Stimulated activated CD8-positive, alpha-beta memory T cell treated with anti-CD3 and anti-CD28 coated beads, Interleukin-4, amount 100 ng/mL, for 4 hours (primary cell): Measurements from ENCODE around the gene ROCK2.

Experiments used
- DNase-seq, 2 donors: peaks; one replicate each; pipeline ENCODE4 v3.0.0-alpha.2; 2020; ENCODE audit warnings: low read depth in 2 of 2, low spot score in 1 of 2

ROCK2 gene

DNA sequence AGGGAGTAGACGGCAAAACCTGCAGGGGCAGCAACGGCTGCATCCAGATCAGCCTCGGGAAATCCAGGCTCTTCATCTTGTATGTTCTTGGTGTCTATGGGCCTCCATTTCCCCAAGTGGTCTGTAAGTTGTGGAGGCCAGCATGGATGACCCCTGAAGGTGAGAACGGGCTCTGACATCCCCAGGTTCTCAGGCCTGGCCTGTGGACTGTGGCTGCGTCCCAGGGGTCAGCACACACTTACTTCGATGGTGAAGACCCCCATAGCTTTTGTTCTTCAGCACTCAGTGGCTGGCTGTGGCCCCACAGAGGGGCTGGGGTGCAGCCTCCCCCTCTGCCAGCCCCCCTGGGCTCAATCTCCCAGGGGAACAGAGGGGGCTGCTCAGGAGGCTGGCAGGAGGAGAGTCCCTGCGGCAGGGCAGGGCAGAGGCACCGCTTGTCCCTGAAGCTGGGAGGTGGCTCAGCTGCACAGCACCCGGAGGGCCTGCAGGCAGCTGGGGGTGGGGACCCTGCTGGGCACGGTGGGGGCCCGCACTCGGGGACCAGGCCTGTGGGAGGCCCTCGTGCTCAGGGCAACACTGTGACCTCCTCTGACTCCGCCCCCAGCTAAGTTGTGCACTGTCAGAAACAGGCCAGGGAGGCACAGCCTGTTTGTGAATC is 185.4 kb downstream of the ROCK2 start:
- no peak for DNase-seq

DNA sequence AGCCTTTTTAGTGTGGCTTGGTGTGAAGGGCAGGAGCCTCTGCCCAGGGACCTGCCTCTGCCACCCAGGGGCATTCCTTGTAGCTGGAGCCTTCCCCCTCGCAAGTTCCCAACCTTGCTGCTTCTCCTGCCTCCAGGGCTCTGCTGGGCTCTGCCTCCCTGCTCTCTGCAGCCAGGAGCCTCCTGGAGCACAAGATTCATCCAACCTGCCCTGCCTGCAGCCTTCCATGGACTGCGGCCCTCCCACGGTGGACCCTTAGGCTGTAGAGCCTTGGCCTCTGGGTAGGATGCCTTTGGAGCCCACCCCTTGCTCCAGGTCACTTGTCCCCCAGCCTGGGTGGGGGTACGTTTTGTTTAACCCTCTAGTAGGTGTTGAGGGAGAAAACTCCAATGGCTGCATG is 186.7 kb downstream of the ROCK2 start:
- no peak for DNase-seq

DNA sequence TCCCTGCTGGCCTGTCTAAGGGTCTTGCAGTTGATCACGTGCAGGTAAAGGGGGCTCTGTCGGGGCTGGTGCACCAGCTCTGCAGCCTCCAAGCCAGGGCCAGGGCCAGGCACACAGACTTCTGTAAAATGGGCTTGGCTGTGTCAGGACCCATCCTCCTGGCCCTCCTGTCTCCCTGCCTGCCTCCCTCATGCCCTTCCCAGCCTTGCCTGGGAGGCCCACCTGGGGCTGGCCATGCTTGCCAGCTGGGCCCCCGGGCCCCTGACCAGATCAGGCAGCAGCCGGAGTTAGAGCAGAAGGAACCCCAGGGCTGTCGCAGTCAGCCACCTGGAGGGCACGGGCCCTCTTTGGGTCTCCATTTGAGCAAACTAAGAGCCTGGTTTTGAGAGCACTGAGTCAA is 187.1 kb downstream of the ROCK2 start:
- no peak for DNase-seq

DNA sequence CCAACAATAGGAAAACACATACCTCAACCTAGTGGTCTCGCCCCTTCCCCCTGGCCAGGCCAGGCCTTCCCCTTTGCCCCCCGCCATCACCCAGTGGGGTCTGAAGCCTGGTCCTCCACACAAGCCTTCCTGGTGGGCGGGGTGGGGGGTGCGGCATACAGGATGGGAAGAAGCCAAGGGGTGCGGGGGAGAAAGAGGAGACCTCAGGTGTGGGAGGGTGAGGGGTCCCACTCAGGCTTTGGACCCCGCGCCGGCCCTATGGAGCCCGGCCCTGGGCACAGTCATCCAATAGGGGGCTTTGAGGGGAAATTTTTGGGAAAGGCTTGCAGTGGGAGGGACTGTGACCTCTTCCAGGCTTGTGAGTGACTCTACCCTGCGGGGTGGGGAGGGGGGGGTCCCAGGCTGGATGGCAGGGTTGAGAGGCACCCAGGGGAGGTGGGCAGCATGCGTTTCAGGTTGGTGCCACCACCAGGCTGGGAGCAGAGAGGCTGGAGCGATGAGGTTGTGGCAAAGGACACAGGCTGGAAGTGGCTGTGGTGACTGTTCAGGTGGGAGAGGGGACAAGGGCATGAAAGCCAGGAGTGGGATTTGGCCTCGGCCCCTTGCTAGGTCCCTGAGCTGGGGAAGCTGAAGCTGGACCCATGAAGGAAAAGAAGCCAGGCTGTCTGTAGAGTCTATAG is 187.9 kb downstream of the ROCK2 start:
- no peak for DNase-seq

DNA sequence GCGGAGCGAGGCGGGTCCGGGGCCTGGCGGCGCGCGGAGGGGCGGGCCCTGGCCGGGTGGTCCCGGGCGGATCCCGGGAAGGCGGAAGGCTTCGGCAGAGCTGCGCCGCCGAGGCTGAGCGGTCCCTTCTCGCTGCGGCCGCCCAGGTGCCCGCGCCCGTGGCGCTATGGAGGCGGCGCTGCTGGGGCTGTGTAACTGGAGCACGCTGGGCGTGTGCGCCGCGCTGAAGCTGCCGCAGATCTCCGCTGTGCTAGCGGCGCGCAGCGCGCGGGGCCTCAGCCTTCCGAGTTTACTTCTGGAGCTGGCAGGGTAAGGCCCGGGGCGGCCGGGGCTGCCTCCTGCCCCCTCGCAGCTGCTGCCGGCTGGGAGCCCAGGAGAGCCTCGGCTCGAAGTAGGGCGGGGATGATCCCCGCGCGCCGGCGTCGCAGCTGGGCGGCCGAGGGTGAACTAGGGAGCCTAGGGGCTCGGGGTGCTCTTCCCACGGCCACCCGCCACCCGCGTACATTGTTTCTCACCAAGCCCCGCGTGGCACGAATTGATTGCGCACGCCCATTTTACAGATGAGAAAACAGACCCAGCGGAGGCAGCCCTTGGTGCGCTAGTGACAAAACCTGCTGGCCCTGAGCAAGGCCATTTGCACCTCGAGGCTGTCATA is 188.9 kb downstream of the ROCK2 start, which contains the start of gene SLC66A3:
Gene SLC66A3, plus strand, starts transcription at position 87 of the 655 bp plus-strand sequence. Its CDS starts 80 bp downstream, at position 167.
- no peak for DNase-seq

DNA sequence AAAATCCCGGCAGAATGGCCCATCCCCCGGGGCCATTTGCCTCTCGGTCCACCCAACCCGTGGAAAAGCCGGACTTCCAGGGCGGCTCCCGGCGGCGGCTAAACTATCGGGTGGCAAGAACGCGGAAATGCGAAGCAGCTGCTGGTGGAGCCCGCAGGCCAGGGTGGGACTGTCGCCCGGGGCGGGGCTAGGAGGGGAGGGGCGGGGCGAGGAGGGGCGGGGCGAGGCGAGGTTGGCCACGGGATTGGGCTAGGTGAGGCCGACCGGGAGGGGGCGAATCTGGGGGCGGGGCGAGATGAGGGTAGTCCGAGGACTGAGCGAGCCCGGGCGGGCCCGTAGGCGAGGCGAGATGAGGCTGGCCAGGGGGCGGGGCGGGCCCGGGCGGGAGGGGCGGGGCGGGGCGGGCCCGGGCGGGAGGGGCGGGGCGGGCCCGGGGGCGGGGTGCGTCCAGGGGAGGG is 189.5 kb downstream of the ROCK2 start:
- DNase-seq: peak; percentile 94 to 99

DNA sequence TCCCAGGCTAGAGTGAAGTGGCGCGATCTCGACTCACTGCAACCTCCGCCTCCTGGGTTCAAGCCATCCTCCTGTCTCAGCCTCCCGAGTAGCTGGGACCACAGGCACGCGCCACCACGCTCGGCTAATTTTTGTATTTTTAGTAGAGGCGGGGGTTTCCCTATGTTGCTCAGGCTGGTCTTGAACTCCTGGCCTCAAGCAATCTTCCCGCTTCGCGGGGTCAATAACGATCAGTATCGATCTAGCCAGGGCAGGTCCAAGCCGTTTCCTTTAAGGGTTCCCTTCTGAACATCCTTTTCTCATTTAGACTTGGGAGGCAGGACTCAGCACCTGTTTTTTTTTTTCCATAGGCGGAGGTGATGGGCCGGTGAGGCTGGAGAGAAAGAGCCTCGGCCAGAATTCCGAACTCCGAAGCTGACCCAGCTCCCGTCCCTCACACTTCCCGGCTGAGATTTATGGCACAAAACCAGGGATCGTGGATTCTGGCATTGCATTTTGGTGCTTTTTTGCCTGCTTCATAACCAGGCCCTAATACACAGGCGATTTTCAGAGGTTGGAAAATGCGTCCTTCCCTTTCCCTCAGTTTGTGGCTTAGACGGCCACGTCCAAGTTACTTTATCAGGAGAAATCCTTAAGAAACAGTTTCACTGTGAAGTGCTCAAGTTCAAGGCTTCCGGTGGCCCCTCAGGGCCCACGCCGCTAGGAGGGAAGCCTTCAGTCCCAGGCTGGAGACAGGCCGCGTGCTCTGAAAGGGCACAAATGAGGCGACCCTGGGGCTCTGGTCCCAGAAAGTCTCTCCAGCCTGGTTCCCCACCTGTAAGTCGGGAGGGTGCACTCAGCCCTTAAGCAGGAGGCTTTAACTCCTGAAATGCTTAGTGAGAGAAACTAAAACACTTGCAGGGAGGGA is 190.2 kb downstream of the ROCK2 start:
- no peak for DNase-seq

DNA sequence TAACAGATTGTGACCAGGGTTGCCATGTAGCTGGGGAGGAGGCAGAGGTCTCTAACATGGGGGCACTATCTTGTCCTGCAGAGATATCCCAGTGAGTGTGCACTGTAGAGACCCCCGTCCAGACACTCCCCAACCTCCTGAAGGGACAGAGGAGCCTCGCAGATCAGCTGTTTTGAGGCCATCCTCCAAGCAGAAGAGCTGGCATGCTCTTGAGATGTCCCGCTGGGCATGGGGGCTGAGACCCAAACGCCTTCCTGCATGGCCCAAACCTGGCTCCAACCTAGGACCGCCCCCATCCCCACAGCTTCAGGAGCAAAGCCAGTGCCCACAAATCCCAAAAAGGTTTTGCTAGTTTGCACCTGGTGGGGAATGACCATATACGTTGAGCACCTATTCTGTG is 191.8 kb downstream of the ROCK2 start:
- no peak for DNase-seq

DNA sequence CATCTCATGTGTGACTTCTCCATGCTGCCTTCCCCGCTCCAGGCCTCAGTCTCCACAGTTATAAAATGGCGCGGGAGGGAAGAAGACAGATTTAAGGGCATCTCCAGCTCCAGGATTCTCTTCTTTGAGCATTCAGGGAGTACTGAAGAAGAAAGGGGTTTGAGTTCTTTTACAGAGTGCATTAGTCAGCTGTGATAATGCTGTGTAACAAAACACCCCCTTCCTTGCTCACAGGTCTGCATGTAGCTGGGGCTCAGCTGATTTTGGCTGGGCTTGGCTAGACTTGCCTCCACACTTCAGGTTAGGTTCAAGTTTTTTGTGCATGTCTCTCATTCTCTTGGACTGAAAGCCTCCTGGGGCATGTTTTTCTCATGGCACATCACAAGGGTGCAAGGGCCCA is 197.2 kb downstream of the ROCK2 start:
- DNase-seq: no peak

DNA sequence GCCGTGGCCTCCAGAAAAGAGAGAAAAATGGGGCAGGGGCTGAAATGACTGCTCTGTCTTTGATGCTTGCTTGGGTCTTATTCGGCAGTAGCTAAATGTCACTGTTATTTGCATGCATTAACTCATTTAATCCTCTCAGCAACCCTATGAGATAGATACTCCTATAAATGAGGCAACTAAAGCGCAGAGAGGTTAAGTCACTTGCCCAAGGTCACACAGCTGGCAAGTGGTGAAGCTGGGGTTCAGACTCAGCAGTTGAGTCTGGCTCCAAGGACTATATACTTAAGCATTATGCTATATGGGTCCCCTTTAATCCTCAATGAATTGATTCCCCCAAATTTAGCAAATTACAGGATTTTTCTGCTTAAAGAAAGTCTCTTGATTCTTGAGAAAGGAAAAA is 198.4 kb downstream of the ROCK2 start:
- no peak for DNase-seq

DNA sequence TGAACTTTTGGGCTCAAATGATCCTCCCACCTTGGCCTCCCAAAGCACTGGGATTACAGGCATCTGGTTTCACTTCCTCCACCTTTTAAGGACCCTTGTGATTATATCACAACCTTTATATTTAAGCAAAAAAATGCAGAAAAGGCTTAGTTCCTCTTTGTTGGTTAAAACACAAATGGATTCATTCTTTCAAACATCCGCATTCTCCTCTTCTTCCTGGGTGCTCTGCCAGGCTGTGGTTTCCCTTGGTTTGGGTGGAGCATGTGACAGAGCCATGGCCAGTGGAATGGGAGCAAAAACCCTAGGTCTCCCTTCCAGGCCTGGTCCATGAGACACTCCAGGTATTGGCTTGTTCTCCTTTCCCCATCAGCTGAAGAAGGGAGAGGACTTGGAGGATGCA is 199.1 kb downstream of the ROCK2 start:
- no peak for DNase-seq

DNA sequence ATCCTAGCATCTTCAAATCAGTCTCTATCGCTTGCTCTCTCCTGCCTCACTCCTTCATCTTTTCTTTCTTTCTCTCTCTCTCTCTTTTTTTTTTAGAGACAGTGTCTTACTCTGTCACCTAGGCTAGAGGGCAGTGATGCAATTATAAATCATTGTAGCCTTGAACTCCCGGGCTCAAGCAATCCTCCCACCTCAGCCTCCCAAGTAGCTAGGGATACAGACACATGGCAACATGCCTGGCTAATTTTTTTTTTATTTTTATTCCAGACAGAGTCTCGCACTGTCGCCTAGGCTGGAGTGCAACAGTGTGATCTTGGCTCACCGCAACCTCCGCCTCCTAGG is 199.7 kb downstream of the ROCK2 start:
- DNase-seq: no peak

DNA sequence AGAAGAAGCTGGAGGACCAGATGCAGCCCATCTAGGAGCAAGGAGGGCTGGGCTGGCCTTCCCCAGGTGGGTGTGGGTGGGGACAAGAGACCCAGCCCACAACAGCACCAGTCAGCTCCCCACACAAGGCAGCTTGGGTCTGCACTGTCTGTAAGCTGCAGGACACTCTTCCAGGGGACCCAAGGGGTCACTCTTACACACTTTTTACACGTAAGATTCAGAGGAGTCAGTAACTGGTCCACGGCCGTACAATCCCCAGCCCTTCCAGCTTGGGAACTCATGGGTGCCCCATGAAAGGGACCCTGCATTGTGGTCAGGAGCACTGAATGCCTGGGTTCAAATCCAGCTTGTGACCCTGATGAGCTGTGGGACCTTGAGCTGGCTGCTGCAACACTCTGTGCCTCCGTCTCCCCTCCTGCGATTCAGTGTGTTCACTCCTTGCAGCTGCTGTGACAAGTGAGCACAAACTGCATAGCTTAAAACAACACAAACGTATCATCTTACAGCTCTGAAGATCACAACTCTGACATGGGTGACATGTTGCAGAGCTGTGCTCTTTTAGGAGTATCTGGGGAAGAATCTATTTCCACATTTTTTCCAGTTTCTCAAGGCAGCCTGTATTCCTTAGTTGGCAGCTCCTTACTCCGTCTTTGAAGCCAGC is 200.2 kb downstream of the ROCK2 start:
- no peak for DNase-seq

DNA sequence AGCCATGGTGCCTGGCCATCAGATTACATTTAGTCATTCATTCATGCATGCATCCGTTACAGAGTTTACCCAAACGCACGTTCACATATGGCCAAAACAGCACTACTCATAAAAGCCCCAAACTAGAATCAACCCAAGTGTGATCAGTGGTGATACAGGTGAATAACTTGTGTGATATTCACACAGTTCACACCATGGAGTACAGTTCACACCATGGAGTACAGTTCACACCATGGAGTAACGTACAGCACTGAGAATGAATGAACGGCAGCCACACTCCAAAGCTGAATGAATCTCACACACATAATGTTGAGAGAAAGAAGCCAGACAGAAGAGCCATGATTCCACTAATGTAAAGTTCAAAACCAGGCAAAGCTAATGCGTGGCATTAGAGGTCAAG is 201.4 kb downstream of the ROCK2 start:
- DNase-seq: no peak

DNA sequence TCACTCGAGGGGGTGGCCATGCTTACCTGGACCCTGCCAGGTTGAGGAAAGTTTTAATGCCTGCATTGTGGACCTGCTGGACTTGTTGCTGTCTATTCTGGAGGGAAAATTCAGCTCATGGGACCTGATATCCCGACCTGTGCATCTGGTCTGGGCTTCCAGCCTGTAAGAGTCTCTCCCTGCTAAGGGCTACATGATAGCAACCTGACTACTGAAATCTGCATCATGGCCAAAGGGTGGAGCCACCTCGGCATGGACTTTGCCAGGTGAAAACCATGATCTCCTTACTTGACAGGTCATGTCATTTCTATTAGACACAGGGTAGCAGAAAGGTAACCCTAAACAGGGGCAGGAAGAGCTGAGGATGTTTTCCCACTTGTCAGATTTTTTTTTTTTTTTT is 202.1 kb downstream of the ROCK2 start:
- DNase-seq: no peak

DNA sequence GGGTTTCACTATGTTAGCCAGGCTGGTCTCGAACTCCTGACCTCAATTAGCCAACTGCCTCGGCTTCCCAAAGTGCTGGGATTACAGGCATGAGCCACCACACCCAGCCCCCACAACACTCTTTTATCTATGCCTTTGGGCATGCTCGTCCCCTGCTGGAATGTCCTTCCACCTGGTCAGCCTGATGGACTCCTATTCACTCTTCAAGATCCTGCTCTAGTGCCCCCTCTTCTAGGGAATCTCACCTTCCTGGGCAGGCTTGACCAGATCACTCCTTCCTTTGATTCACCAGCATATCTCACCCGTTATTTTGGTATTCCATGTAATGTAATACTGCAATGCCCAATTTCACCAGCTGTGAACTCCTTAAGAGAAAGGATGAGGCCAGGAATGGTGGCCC is 203.1 kb downstream of the ROCK2 start:
- no peak for DNase-seq

DNA sequence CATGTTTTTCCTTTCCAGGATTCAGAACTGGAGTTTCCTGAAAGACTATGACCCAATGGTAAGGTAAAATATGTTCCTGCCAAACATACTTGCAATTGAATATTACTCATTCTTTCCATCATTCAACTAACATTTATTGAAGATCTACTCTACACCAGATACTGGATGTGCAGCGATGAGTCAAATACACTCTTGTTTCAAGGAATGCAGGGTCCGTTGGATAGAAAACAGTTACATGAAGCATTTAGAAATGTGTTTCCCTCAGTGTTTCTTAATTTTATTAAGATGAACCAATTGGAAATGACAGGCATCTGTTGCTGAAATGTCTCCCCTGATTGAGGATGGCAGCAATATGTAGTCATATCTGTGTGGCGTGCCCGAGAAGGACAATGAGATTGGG is 203.9 kb downstream of the ROCK2 start:
- DNase-seq: no peak

DNA sequence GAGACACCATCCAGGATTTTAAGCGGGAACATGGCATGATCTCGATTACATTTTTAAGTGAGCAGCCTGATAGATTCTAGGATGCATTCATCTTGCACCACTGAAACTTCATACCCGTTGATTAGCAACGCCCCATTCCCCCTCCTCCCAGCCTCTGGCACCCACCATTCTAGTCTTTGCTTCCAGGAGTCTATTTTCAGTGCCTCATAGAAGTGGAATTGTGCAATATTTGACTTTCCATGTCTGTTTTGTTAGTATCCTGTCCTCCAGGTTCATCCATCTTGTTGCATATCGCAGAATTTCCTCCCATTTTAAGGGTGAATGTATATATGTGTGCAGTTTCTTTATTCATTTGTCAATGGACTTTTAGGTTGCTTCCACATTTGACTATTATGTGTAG is 210.1 kb downstream of the ROCK2 start:
- DNase-seq: no peak

DNA sequence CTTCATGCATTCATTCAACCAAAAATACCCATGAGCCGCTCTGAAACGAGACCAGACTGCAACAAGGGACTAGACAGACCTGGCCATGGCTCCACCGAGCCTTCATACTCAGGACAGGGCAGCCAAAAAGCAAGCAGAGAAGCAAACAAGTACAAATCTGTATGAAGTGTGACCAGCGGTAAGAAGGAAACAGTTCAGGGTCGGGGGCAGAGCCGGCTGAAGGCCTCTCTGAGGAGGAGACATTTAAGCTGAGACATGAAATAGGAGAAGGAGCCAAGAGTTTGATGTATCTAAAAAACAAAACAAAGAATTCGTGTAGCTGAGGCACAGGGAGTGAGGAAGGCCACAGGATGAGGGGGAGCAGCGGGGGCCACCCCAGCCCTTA is 210.5 kb downstream of the ROCK2 start:
- DNase-seq: no peak

DNA sequence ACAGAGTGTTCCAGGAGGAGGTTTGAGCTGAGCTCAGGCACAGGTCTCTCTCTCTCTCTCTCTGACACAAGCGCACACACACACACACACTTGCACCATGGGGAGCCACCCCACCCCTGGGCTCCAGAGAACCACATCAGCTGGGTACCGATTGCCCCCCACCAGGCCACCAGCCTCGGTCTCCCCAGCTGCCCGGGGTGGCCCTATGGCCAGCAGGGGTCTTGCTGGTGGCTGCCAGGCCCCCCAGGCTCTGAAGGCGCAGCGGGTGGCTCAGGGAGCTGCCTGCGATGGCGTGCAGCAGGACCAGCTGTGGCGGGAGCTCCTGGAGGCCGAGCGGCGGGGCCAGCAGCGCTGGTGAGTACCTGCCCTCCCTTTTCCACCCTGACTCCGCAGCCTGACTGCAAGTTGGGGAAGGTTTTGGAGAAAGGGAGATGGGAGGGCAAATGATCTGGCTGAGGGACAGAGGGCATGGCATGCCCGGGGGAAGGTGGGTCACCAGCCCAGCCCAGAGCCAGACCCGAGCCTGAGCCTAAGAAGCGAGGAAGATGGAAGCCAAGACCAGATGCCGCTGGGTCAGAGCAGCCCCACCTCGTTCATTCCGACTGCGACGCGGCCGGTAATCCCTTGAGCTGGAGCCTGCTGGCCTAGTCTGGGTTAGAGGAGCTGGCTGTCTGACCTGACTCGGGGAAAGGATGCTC is 211.0 kb downstream of the ROCK2 start:
- no peak for DNase-seq
